Measurements from ENCODE around the gene RPS19BP1.
"Not testable (repeated sequence)": the region's sequence is repeated elsewhere in the genome, so short reads cannot be mapped to it uniquely, and the experiment has no call there.

Gene RPS19BP1

GRCh38 chr22:39527481-39527961 is 5.0 kb downstream of the RPS19BP1 start:
- DNase-seq: no peak

DNA sequence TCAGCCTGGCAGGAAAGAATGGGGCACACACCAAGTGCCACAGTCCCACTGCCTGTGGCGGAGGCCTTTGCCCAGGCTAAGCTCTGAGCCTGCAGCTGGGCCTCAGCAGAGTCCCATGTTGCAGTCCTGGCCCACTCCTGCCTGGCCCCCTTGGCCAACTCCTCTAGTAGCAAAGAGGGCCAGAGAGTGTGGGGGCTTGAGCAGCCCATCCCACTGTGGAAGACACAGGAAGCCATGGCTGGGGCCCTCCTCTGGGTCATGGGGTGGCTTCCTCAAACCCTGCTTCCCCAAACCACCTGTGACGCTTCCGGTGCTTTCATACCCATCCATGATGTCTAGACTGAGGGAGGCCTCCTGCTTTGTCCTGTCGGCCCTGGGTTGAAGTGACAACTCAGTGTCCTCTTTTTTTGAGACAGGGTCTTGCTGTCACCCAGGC is 5.8 kb downstream of the RPS19BP1 start:
- no peak for DNase-seq

DNA sequence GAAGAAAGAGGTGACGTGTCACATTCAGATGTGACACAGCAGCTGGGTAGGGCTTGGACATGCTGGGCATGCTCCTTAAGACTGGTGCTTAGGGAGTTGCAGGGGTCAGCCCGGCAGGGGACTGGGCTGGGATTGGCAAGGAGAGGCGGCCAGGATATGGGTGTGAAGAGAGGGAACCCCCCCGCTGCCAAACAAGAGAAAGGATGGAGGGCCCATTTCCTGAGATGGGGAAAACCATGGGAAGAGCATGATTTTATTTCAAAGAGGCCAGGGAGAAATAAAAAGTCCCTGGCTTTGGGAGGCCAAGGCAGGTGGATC is 6.9 kb downstream of the RPS19BP1 start:
- no peak for DNase-seq

DNA sequence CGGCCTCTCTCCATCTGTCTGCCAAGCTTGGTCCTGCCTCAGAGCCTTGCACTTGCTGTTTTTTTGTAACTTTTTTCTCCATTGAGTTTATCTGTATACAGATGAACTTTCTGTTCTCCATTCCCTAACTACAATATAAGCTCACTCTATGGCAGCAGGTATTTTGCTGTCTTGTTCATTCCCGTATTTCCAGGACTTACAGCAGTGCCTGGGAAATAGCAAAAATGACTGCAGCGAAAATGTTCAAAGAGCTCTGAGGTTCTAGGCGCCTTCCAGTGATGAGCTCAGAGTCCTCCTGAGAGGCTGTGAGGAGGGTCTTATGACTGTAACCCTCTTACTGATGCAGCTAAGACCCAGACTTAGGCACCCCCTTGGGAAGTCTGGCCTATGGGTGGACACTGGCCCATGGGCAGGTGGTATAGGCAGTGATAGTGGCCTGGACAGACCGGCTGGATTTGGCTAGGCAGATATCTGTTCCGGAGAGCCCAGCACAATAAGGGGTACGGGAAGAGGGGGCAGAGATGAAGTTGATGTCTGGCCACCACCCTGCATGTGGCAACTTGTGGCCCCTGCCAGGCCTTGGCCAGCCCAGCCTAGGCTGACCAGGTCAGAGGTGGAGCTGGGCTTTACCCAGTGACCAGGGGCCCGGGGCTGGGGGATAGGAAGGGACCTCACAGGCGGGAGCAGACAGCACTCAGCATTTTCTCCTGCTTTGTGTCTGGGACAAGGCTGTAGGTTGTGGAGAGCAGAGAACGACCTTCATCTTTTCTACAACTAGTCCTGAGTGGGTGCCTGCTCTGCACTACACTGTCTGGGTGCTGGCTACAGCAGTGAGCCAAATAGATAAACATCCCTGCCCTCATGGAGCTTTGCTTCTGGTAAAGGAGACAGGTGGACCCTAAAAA is 7.5 kb downstream of the RPS19BP1 start:
- DNase-seq: no peak

DNA sequence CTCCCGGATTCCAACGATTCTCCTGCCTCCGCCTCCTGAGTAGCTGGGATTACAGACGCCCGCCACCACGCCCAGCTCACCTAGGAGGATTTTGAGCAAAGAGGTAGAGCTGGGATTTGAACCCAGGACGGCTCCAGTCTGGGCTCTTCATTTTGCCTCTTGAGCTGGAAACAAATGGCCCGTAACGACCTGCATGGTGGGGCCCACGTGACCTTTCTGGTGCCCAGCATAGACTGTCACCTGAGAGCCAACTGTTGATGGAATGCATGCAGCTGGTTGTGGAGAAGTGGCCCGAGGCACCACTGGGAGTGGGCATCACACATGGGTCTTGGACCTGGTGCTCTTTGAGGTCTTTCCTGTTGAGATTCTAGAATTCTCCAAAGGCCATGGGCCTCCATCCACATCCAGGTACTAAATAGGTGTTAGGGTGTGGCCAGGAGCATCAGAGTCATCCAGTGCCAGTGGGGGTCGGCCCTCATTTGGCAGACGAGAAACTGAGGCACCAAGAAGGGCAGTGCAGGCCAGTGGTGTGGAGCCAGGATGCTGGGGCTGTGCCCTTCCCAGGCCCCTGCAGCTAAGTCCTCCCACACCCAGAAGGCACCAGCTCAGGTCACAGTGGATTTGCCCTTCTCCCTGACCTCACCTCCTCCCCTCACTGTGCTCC is 8.3 kb downstream of the RPS19BP1 start:
- DNase-seq: no peak

- no peak for DNase-seq
These were observed 9.8 kb downstream of the RPS19BP1 start for GRCh38 chr22:39522567-39523300.

DNA sequence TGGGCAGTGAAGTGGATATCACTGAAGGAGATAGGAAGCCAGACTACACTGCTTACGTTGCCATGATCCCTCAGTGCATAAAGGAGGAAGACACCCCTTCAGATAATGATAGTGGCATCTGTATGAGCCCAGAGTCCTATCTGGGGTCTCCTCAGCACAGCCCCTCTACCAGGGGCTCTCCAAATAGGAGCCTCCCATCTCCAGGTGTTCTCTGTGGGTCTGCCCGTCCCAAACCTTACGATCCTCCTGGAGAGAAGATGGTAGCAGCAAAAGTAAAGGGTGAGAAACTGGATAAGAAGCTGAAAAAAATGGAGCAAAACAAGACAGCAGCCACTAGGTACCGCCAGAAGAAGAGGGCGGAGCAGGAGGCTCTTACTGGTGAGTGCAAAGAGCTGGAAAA is 10.5 kb downstream of the RPS19BP1 start:
- DNase-seq: not testable (repeated sequence)

DNA sequence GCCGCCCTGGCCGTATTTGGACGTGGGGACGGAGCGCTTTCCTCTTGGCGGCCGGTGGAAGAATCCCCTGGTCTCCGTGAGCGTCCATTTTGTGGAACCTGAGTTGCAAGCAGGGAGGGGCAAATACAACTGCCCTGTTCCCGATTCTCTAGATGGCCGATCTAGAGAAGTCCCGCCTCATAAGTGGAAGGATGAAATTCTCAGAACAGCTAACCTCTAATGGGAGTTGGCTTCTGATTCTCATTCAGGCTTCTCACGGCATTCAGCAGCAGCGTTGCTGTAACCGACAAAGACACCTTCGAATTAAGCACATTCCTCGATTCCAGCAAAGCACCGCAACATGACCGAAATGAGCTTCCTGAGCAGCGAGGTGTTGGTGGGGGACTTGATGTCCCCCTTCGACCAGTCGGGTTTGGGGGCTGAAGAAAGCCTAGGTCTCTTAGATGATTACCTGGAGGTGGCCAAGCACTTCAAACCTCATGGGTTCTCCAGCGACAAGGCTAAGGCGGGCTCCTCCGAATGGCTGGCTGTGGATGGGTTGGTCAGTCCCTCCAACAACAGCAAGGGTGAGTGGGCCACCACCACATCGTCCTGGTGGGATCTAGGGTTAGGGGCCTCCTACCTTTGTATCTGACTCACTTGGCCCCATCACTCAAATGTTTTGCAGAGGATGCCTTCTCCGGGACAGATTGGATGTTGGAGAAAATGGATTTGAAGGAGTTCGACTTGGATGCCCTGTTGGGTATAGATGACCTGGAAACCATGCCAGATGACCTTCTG is 11.3 kb downstream of the RPS19BP1 start:
- DNase-seq: not testable (repeated sequence)

GRCh38 chr22:39520226-39521105 is 12.1 kb downstream of the RPS19BP1 start, which contains the start of gene ATF4:
ATF4 (plus strand) TSS chr22:39520562; CDS start chr22:39521446, 884 bp downstream.
- peak; percentile 85 to 93 for DNase-seq

DNA sequence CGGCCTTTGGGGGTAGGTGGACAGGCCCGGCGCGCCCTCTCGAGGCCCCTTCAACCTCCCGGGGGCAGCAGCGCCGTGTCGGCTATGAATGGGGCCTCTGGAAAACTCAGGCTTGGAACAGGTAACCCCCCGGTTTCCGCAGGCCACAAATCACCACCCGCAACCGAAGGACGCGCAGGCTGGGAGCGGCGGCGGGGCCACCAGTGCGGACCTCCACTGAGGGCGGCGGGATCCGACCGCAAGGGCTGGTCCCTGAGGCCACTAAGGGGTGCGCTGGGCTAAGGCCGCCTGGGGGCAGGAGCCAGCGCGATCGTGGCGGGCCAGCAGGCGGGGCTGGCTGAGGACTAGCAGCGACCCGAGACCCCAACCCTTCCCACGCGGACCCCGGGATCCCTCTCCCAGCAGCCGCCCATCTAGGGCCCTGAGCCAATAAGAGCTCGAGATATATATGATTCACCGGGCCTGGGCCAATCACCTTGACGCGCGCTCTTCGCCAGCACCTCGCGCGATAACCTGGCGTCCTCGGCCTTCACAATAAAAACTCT is 12.8 kb downstream of the RPS19BP1 start:
- peak in 1 of 2 donors; percentile 92 for DNase-seq

GRCh38 chr22:39518996-39519680 is 13.4 kb downstream of the RPS19BP1 start:
- no peak for DNase-seq

GRCh38 chr22:39518144-39518786 is 14.3 kb downstream of the RPS19BP1 start:
- no peak for DNase-seq

DNA sequence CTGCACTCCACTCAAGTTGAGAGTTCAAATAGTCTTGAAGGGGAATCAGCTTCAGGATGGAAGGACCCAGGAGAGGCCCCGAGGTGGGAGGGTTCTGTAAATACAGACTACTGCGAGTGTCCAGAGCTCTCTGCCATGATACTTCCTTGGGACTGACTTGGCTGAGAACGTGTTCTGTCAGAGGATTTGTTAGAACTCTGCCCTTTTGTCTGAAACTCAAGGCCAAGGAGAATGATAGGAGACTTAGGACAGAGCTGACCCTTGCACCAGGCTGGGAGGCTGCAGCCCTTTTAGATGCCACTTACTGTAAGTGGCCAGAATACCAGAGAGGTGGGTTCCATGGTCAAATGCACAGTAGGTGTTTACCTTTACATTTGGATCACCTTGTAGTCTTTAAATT is 15.1 kb downstream of the RPS19BP1 start:
- no peak for DNase-seq

- DNase-seq: no peak
These were observed 17.1 kb downstream of the RPS19BP1 start for GRCh38 chr22:39515266-39516050.

- peak in 1 of 2 donors; percentile 57 for DNase-seq
These were observed 18.1 kb downstream of the RPS19BP1 start for GRCh38 chr22:39514373-39514973.

DNA sequence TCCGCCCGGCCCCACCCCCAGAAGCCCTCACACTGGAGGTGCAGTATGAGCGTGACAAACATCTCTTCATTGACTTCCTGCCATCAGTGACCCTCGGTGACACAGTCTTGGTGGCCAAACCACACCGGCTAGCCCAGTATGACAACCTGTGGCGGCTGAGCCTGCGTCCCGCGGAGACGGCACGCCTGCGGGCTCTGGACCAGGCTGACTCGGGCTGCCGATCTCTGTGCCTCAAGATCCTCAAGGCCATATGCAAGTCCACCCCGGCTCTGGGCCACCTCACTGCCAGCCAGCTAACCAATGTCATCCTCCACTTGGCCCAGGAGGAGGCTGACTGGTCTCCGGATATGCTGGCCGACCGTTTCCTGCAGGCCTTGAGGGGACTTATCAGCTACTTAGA is 18.8 kb downstream of the RPS19BP1 start:
- no peak for DNase-seq

DNA sequence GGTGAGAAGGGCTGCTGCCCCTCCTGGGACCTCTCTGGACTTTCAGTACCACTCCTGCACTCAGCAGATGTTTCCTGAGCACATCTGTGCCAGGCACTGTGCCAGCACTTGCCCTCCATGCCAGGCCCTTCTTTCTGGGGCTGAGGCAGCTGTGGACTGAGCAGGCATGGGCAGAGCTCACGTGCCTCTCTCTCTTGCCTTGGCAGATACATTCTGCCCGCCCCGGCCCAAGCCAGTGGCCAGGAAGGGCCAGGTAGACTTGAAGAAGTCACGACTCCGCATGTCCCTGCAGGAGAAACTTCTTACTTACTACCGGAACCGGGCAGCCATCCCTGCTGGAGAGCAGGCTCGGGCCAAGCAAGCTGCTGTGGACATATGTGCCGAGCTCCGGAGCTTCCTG is 20.5 kb downstream of the RPS19BP1 start:
- no peak for DNase-seq

DNA sequence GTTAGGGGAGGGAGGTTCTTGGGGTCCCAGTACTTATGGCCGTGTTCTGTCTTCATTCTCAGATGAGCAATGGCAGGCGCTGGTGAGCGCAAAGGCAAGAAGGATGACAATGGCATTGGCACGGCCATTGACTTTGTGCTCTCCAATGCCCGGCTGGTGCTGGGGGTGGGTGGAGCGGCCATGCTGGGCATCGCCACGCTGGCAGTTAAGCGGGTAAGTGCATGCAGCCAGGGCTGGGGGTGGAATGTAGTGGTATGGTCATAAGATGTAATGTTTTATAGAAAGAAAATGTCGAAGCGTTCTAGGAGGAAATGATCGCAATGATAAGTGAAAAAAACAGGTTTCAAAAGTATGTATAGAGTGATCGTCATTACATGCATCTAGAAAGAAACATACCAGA is 21.3 kb downstream of the RPS19BP1 start:
- no peak for DNase-seq

All from stimulated activated CD4-positive, alpha-beta T cell treated with anti-CD3 and anti-CD28 coated beads, Interleukin-2, amount 100 ng/mL, for 48 hours (primary cell).